Measurements from ENCODE around the gene ODR4.
A peak's percentile ranks its signal among the peaks of the same experiment; 100 is the strongest.
"Not testable (repeated sequence)": the region's sequence is repeated elsewhere in the genome, so short reads cannot be mapped to it uniquely, and the experiment has no call there.

The ODR4 gene

GRCh38 chr1:186374303-186375151 is 1.1 kb upstream of the ODR4 start:
- no peak for TF ChIP-seq CTCF (IDR thresholded peaks at IDR 0.05; ENCODE audit: low read depth, low read length)
- peaks cover 32% of the 10 kb centered on the region for H3K36me3 ChIP-seq

GRCh38 chr1:186375929-186376319 is 286 bp downstream of the ODR4 start:
- peak overlapping the region; percentile 98 for H3K4me3 ChIP-seq (ENCODE audit: low read depth, low read length)
- TF ChIP-seq CTCF (IDR thresholded peaks at IDR 0.05; ENCODE audit: low read depth, low read length) = no peak
- H3K27me3 ChIP-seq = no peaks in the 10 kb centered on the region
- peaks cover 22% of the 10 kb centered on the region for H3K36me3 ChIP-seq
- DNase-seq = no peak
- H3K4me1 ChIP-seq = no peaks in the 10 kb centered on the region
- no peaks in the 10 kb centered on the region for H3K9me3 ChIP-seq

More at GRCh38 chr1:186374303-186375151, 1.1 kb upstream of the ODR4 start:
- DNase-seq = peak; percentile 10
- Histone ChIP-seq H3K4me3 (ENCODE audit: low read depth, low read length) (peak overlapping the region; percentile 98), H3K9me3 (no peaks in the 10 kb centered on the region), H3K4me1 (no peaks in the 10 kb centered on the region), H3K27me3 (no peaks in the 10 kb centered on the region)

DNA sequence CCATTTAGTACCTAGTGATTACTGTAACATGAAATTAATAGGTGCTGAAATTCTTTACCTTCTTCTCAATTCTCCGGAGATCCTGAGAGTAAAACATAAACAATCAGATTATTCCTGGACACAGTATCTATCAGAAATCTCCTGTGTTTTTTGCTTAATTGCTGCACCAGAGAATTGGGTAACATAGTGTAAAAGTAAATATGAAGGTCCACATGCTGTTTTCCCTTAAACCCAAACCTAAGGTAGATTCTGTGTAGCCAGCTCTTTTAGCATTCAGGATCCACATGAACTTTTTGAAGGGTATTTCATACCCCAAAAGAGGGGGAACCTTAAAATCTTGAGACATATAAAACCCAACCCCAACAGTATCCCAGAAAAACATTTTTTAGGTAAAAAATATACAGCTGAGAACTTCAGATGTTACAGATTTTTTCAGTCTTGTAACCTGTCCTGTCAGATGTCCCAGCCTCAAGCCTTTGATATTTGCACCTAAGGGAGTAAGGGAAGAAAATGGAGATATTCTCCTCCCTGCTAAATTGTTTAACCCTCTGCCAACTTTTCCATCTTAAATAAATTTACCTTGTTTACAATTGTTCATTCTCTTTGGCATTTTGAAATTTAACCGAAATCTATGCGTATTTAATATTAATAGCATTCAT is 11.2 kb downstream of the ODR4 start:
- Histone ChIP-seq H3K27me3 (no peaks in the 10 kb centered on the region), H3K4me1 (no peaks in the 10 kb centered on the region), H3K9me3 (no peaks in the 10 kb centered on the region), H3K36me3 (peaks cover 35% of the 10 kb centered on the region), H3K4me3 (ENCODE audit: low read depth, low read length) (no peak overlapping the region)
- TF ChIP-seq CTCF (IDR thresholded peaks at IDR 0.05; ENCODE audit: low read depth, low read length) = no peak
- no peak for DNase-seq

- Histone ChIP-seq H3K4me3 (ENCODE audit: low read depth, low read length) (no peak overlapping the region), H3K36me3 (peaks cover 43% of the 10 kb centered on the region), H3K9me3 (no peaks in the 10 kb centered on the region), H3K4me1 (no peaks in the 10 kb centered on the region), H3K27me3 (no peaks in the 10 kb centered on the region)
- no peak for DNase-seq
- TF ChIP-seq CTCF (IDR thresholded peaks at IDR 0.05; ENCODE audit: low read depth, low read length) = no peak
Observed at GRCh38 chr1:186390925-186391324, 15.3 kb downstream of the ODR4 start.

GRCh38 chr1:186391841-186392240 is 16.2 kb downstream of the ODR4 start:
- DNase-seq = no peak
- no peak overlapping the region for H3K4me3 ChIP-seq (ENCODE audit: low read depth, low read length)
- no peak for TF ChIP-seq CTCF (IDR thresholded peaks at IDR 0.05; ENCODE audit: low read depth, low read length)
- H3K4me1 ChIP-seq = no peaks in the 10 kb centered on the region
- no peaks in the 10 kb centered on the region for H3K9me3 ChIP-seq
- no peaks in the 10 kb centered on the region for H3K27me3 ChIP-seq
- H3K36me3 ChIP-seq = peaks cover 41% of the 10 kb centered on the region

- not testable (repeated sequence) for H3K9me3 ChIP-seq; H3K4me3 ChIP-seq (ENCODE audit: low read depth, low read length); H3K27me3 ChIP-seq; H3K4me1 ChIP-seq; DNase-seq
- peaks cover 41% of the 10 kb centered on the region for H3K36me3 ChIP-seq
Observed at GRCh38 chr1:186392711-186393110, 17.1 kb downstream of the ODR4 start.

DNA sequence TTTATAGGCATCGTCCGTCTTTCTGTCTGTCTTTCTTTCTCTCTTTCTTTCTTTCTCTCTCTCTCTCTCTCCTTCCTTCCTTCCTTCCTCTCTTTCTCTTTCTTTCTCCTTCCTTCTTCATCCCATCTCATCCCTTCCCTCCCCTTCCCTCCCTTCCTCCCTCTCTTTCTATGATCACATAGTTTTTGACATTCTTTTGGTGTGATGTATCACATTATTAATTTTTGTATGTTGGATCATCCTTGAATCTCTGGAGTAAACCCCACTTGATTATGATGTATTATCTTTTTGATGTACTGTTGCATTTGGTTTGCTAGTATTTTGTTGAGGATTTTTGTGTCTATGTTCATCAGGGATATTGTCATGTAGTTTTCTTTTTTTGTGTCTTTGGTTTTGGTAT is 25.8 kb downstream of the ODR4 start:
- not testable (repeated sequence) for H3K4me3 ChIP-seq (ENCODE audit: low read depth, low read length); DNase-seq; H3K4me1 ChIP-seq; H3K9me3 ChIP-seq; H3K27me3 ChIP-seq
- peaks cover 23% of the 10 kb centered on the region for H3K36me3 ChIP-seq

Measured in BE2C (cell line).